GM12878 (cell line): ENCODE measurements around the gene CD38. TPM values are rescaled to one million over a fixed set of nuclear protein-coding genes. Genes with fewer than 3 reads are reported as not detected.

Experiments used
- ATAC-seq: fragments of 200-7000 bp; cut with Tn5 transposase; 3 replicates; pipeline ENCODE4 v1.9.1; 2020; ENCODE audit warnings: mild to moderate bottlenecking, moderate library complexity
- Bru-seq: library from RNA; stranded (reverse); fragments of 400-500 nt; gene quantifications from one replicate; lab custom pipeline; 2021; lab: Mats Ljungman, UMichigan
- BruChase-seq, 2 experiments: library from RNA; stranded (reverse); fragments of 400-500 nt; gene quantifications; one replicate each; lab custom pipeline; 2021; lab: Mats Ljungman, UMichigan
- BruUV-seq: library from RNA; stranded (reverse); fragments of 400-500 nt; replicated peaks from 2 replicates; lab custom pipeline; 2021; lab: Mats Ljungman, UMichigan
- CTCF ChIA-PET: fragments of 300-600 bp; sonication (Branson Sonifier 250); formaldehyde crosslinking; extraction: SDS; loops from one replicate; lab custom pipeline; 2021; ENCODE audit warnings: inconsistent platforms; lab: Yijun Ruan, JAX
- POLR2A ChIA-PET: fragments of 350-600 bp; formaldehyde crosslinking; extraction: SDS; loops from one replicate; lab custom pipeline; 2021; ENCODE audit warnings: inconsistent platforms; lab: Charles Lee
- RAD21 ChIA-PET: fragments of 300-600 bp; sonication (Branson Sonifier 250); formaldehyde crosslinking; loops from one replicate; lab custom pipeline; 2023; ENCODE audit warnings: antibody characterized with exemption; ENCODE audit not compliant: unreplicated experiment; lab: Charles Lee
- SMC1A ChIA-PET: fragments of 300-600 bp; sonication (Branson Sonifier 250); formaldehyde crosslinking; loops from one replicate; lab custom pipeline; 2023; ENCODE audit not compliant: unreplicated experiment, uncharacterized antibody; lab: Charles Lee
- DNase-seq: peaks from one replicate; pipeline ENCODE4 v3.0.0-alpha.2; 2011; ENCODE audit warnings: low read depth, low spot score
- FAIRE-seq: peaks from 3 replicates; lab custom pipeline; 2011; peaks lifted over from hg19 to GRCh38; lab: Jason Lieb, UNC
- H2AFZ ChIP-seq: 2 replicates; pipeline ENCODE4 v1.6.0; 2011; ENCODE audit warnings: low read depth, low read length, control low read depth; ENCODE audit not compliant: control insufficient read depth
- H3K27ac ChIP-seq: 2 replicates; pipeline ENCODE4 v1.5.1; 2011; ENCODE audit warnings: control low read depth; ENCODE audit not compliant: control insufficient read depth, insufficient read depth
- H3K27me3 ChIP-seq, 2 experiments: replicated peaks in 1 of 2; 2 replicates each; pipeline versions ENCODE4 v1.6.0 to v1.6.1; 2011; ENCODE audit warnings: low read length in 1 of 2; ENCODE audit not compliant: control insufficient read depth in 2 of 2, insufficient read depth in 2 of 2
- H3K36me3 ChIP-seq, 2 experiments: 2 replicates each; pipeline ENCODE4 v1.5.1; 2011; ENCODE audit warnings: low read length in 1 of 2; ENCODE audit not compliant: control insufficient read depth in 2 of 2, insufficient read depth in 2 of 2
- H3K4me1 ChIP-seq: 2 replicates; pipeline ENCODE4 v1.6.1; 2011; ENCODE audit warnings: mild to moderate bottlenecking, low read length, moderate library complexity, mixed read lengths; ENCODE audit not compliant: control insufficient read depth, insufficient read depth
- H3K4me2 ChIP-seq: 2 replicates; pipeline ENCODE4 v1.6.0; 2011; ENCODE audit warnings: control low read depth; ENCODE audit not compliant: control insufficient read depth, insufficient read depth
- H3K4me3 ChIP-seq: fragments of 200-600 bp; sonication (generic); 2 replicates; pipeline ENCODE4 v1.5.1; 2016
- H3K79me2 ChIP-seq: 2 replicates; pipeline ENCODE4 v1.6.0; 2011; ENCODE audit warnings: low read length; ENCODE audit not compliant: control insufficient read depth, insufficient read depth
- H3K9ac ChIP-seq: 2 replicates; pipeline ENCODE4 v1.8.0; 2011; ENCODE audit warnings: low read length, control low read depth, mixed read lengths; ENCODE audit not compliant: control insufficient read depth, insufficient read depth
- H3K9me3 ChIP-seq: replicated peaks from 3 replicates; pipeline ENCODE4 v1.5.1; 2011; ENCODE audit warnings: mild to moderate bottlenecking, low read length; ENCODE audit not compliant: control insufficient read depth, insufficient read depth
- H4K20me1 ChIP-seq: 2 replicates; pipeline ENCODE4 v1.6.0; 2011; ENCODE audit not compliant: control insufficient read depth, insufficient read depth
- EP300 ChIP-seq, 2 experiments: fragments of 150-350 bp in 1 of 2; IDR thresholded peaks; 2 replicates each; pipeline ENCODE4 v1.6.1; 2011 to 2012; ENCODE audit warnings: low read depth in 2 of 2, low read length in 2 of 2, borderline replicate concordance in 1 of 2, improper control_type of control experiment in 1 of 2, inconsistent platforms in 1 of 2; ENCODE audit not compliant: control insufficient read depth in 1 of 2
- NR2F1 ChIP-seq: fragments of 450-650 bp; conservative IDR thresholded peaks from 2 replicates; pipeline ENCODE4 v1.6.1; 2017; ENCODE audit warnings: mild to moderate bottlenecking
- RELA ChIP-seq: fragments of 450-650 bp; IDR thresholded peaks from 2 replicates; pipeline ENCODE4 v1.8.0; 2014; ENCODE audit warnings: borderline replicate concordance; ENCODE audit not compliant: partially characterized antibody
- WGBS: methylation state at CpG from one replicate; pipeline ENCODE4 v1.1.6; 2016; ENCODE audit warnings: low lambda C conversion rate; ENCODE audit not compliant: insufficient replicate concordance, insufficient coverage; ENCODE audit errors: missing lambda C conversion rate; 5-methylcytosine and 5-hydroxymethylcytosine counted together
- in situ Hi-C: fragments of 300-500 bp; cut with MboI; formaldehyde crosslinking; loops from 9 replicates; pipeline ENCODE4 v1.14.3; 2018; ENCODE audit warnings: mixed read lengths
- intact Hi-C: fragments of 100-400 bp; cut with micrococcal nuclease; formaldehyde crosslinking; loops from one replicate; pipeline ENCODE4 v1.14.2; 2022; ENCODE audit not compliant: unreplicated experiment
- long read RNA-seq, 2 experiments: library from polyadenylated mRNA; unstranded; transcript quantifications; one replicate each; pipeline ENCODE4 v2.0.0, GENCODE V29; 2019 to 2020
- polyA minus RNA-seq, 3 experiments: library from RNA; depleted of rRNA, polyadenylated mRNA; stranded (reverse); fragments of >200 nt; gene quantifications; 2 replicates each; pipeline ENCODE4 v1.2.3, GENCODE V29; 2011
- polyA plus RNA-seq, 11 experiments: library from polyadenylated mRNA; depleted of rRNA in 4 of 11; unstranded in 6 of 11; stranded (reverse) in 5 of 11; fragments of >200 nt; fragmentation: Nextera tagmentation in 4 of 11; fragmentation: Illumina TruSeq in 1 of 11; extraction: Ambion mirVana in 4 of 11; extraction: Trizol in 1 of 11; gene quantifications; 1 replicate in 1 of 11; 2 replicates in 10 of 11; pipeline versions ENCODE4 v1.2.1 to v1.2.3, GENCODE V29; 2011 to 2016; ENCODE audit warnings: inconsistent platforms in 2 of 11, missing spikeins in 2 of 11, low read depth in 1 of 11
- total RNA-seq, 4 experiments: library from RNA; depleted of rRNA in 3 of 4; stranded (reverse); fragments of >200 nt in 3 of 4; fragmentation: Illumina TruSeq in 1 of 4; extraction: Trizol in 1 of 4; gene quantifications; 2 replicates each; pipeline versions ENCODE4 v1.2.1 to v1.2.3, GENCODE V29; 2013 to 2021
- TF ChIP-seq, protein P1 (sequence below): fragments of 450-650 bp; IDR thresholded peaks from 2 replicates; pipeline ENCODE4 v1.6.1; 2017; ENCODE audit warnings: antibody characterized with exemption, mild to moderate bottlenecking, moderate library complexity
- TF ChIP-seq, protein P2 (sequence below): fragments of 450-650 bp; IDR thresholded peaks from 2 replicates; pipeline ENCODE4 v1.6.1; 2018; ENCODE audit warnings: borderline replicate concordance, mild to moderate bottlenecking; ENCODE audit not compliant: partially characterized antibody
- TF ChIP-seq, protein P3 (sequence below): IDR thresholded peaks from 2 replicates; pipeline ENCODE4 v1.6.1; 2012; ENCODE audit warnings: low read depth, low read length, improper control_type of control experiment

Gene CD38
- total RNA-seq (2013; cell fraction: nucleolus; rRNA removed), result 191 and 195 TPM in 2 replicates
- total RNA-seq (2014; rRNA removed) (9.0 and 13.0 TPM in 2 replicates), total RNA-seq (2014; rRNA removed; fragmentation: Illumina TruSeq; extraction: Trizol) (11.9 TPM in 2 replicates), total RNA-seq (2021) (18.0 and 19.0 TPM in 2 replicates), polyA plus RNA-seq (2011; rRNA removed) (38.3 and 39.8 TPM in 2 replicates), polyA plus RNA-seq (2014; fragmentation: Illumina TruSeq; extraction: Trizol) (12.4 and 20.4 TPM in 2 replicates), polyA plus RNA-seq (2014; fragmentation: Nextera tagmentation; extraction: Ambion mirVana) (1 to 10 TPM; 3.5 to 4.8 TPM), polyA plus RNA-seq (2014; rRNA removed) (11.9 and 13.0 TPM in 2 replicates), polyA plus RNA-seq (2016; fragmentation: Nextera tagmentation; extraction: Ambion mirVana) (10 to 100 TPM; 16.0 to 19.4 TPM), polyA minus RNA-seq (2011; rRNA and poly(A)+ RNA removed) (37.9 and 44.6 TPM in 2 replicates), Bru-seq, nascent RNA (percentile 77 among the genes with signal in this experiment), BruChase-seq, experiment 1, labeled RNA remaining after a 6-hour chase (percentile 80 among the genes with signal in this experiment), BruChase-seq, experiment 2, labeled RNA remaining after a 2-hour chase (percentile 82 among the genes with signal in this experiment)
- polyA plus RNA-seq (2011; ENCODE audit: low read depth), result 40.1 TPM
- polyA plus RNA-seq (2011; cell fraction: cytosol; rRNA removed), result 21.4 and 21.9 TPM in 2 replicates
- 50.6 and 53.0 TPM in 2 replicates for polyA plus RNA-seq (2011; cell fraction: nucleus; rRNA removed)
- 10.8 and 20.0 TPM in 2 replicates for polyA plus RNA-seq (2012)
- 8.8 and 10.8 TPM in 2 replicates for polyA minus RNA-seq (2011; cell fraction: cytosol; rRNA and poly(A)+ RNA removed)
- 51.5 and 69.2 TPM in 2 replicates for polyA minus RNA-seq (2011; cell fraction: nucleus; rRNA and poly(A)+ RNA removed)
- long read RNA-seq, experiment 1, full-length matches to known transcripts, result 27 of 27 reads
- long read RNA-seq, experiment 1, partial matches to known transcripts, result 0 of 27 reads
- long read RNA-seq, experiment 1, other reads (novel, unspliced or antisense), result 0 of 27 reads
- long read RNA-seq, experiment 2, full-length matches to known transcripts, result 409 of 449 reads
- long read RNA-seq, experiment 2, partial matches to known transcripts, result 3 of 449 reads
- long read RNA-seq, experiment 2, other reads (novel, unspliced or antisense), result 37 of 449 reads

DNA sequence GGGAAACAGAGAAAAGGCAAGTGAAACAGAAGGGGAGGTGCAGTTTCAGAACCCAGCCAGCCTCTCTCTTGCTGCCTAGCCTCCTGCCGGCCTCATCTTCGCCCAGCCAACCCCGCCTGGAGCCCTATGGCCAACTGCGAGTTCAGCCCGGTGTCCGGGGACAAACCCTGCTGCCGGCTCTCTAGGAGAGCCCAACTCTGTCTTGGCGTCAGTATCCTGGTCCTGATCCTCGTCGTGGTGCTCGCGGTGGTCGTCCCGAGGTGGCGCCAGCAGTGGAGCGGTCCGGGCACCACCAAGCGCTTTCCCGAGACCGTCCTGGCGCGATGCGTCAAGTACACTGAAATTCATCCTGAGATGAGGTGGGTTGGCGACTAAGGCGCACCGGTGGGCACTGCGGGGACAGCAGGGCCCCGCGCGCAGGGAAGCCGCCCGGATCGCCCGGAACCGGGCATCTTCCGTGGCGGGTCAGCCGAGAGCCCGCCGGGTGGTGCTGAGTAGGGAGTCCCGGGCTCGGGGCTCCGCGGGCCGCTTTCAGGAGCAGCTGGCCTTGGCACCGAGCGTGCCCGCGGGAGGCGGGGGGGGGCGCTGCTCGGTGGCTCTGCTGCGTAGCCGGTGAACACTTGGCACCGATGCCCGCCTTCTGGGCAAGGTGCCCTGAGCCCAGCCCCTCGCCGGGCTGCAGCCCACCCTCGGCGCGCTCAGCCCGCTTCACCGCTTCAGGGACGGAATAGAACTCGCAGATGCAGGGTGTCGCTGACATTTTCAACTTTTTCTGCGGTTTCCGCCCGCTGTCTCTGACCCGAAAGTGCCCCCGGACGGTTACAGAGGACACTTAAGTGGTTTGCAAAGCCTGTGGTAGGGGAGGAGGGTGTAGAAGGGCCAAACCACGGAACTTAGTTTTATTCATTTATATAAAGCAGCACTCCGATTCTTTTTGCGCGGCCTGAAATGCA lies at the start of gene CD38:
Gene CD38 (plus strand): TSS at position 40 of the 953 bp plus-strand sequence. CDS start 87 bp downstream, at position 127.
- Histone ChIP-seq H3K27me3 (peaks cover 0 to 3% of the 10 kb centered on the region in 2 experiments; a peak in 1 of 4 replicates), H3K4me3 (peak within 1 kb of the TSS; percentile 72), H4K20me1 (no peaks in the 10 kb centered on the region), H3K9me3 (no peaks in the 10 kb centered on the region), H3K4me2 (peak within 1 kb of the TSS; percentile 77), H2AFZ (peak within 1 kb of the TSS; percentile 24; the same call in 1 of the 2 replicates), H3K27ac (peak within 1 kb of the TSS; percentile 78), H3K36me3 (no peaks in the 10 kb centered on the region), H3K4me1 (peaks cover 36% of the 10 kb centered on the region), H3K79me2 (no peaks in the 10 kb centered on the region; the same call in 1 of the 2 replicates), H3K9ac (peak within 1 kb of the TSS; percentile 63)
- RAD21 ChIA-PET, result interaction anchor here (0.6 to 5.3 kb wide), 8 partner anchors 9 to 46 kb away, joined by 3 to 30 read pairs (median 8); no protein-coding TSS in a partner anchor
- BruUV-seq, result no TSS peak
- no peak for DNase-seq
- peak; percentile 85 for ATAC-seq
- SMC1A ChIA-PET, result interaction anchor here (0.8 to 5.7 kb wide), 11 partner anchors 8 to 105 kb away, joined by 3 to 31 read pairs (median 8); no protein-coding TSS in a partner anchor
- CTCF ChIA-PET, result interaction anchor here (0.6 to 8.6 kb wide), 12 partner anchors 12 to 177 kb away, joined by 3 to 96 read pairs (median 6); no protein-coding TSS in a partner anchor
- WGBS, result 2% methylated on average over 62 of the region's 76 CpGs
- intact Hi-C loops, result loop anchor here (1.0 to 10.0 kb wide), 6 partner anchors 22 to 774 kb away; partner anchors contain the start of genes CPEB2, FAM200B and FBXL5
- no peak for FAIRE-seq
- in situ Hi-C loops, result no loop called here
- POLR2A ChIA-PET, result interaction anchor here (0.6 to 1.5 kb wide), 3 partner anchors 10 to 100 kb away, joined by 3 to 6 read pairs (median 6); no protein-coding TSS in a partner anchor
- TF ChIP-seq RELA (peak; percentile 15), NR2F1 (peak; percentile 97), EP300 (IDR thresholded peaks at IDR 0.05; ENCODE audit: borderline replicate concordance in 1 of 2, control insufficient read depth in 1 of 2, low read depth in 2 of 2, low read length in 2 of 2) (peak; percentile 65 to 77)
- TF ChIP-seq, protein P1, sequence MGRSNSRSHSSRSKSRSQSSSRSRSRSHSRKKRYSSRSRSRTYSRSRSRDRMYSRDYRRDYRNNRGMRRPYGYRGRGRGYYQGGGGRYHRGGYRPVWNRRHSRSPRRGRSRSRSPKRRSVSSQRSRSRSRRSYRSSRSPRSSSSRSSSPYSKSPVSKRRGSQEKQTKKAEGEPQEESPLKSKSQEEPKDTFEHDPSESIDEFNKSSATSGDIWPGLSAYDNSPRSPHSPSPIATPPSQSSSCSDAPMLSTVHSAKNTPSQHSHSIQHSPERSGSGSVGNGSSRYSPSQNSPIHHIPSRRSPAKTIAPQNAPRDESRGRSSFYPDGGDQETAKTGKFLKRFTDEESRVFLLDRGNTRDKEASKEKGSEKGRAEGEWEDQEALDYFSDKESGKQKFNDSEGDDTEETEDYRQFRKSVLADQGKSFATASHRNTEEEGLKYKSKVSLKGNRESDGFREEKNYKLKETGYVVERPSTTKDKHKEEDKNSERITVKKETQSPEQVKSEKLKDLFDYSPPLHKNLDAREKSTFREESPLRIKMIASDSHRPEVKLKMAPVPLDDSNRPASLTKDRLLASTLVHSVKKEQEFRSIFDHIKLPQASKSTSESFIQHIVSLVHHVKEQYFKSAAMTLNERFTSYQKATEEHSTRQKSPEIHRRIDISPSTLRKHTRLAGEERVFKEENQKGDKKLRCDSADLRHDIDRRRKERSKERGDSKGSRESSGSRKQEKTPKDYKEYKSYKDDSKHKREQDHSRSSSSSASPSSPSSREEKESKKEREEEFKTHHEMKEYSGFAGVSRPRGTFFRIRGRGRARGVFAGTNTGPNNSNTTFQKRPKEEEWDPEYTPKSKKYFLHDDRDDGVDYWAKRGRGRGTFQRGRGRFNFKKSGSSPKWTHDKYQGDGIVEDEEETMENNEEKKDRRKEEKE, result no peak
- TF ChIP-seq, protein P2, sequence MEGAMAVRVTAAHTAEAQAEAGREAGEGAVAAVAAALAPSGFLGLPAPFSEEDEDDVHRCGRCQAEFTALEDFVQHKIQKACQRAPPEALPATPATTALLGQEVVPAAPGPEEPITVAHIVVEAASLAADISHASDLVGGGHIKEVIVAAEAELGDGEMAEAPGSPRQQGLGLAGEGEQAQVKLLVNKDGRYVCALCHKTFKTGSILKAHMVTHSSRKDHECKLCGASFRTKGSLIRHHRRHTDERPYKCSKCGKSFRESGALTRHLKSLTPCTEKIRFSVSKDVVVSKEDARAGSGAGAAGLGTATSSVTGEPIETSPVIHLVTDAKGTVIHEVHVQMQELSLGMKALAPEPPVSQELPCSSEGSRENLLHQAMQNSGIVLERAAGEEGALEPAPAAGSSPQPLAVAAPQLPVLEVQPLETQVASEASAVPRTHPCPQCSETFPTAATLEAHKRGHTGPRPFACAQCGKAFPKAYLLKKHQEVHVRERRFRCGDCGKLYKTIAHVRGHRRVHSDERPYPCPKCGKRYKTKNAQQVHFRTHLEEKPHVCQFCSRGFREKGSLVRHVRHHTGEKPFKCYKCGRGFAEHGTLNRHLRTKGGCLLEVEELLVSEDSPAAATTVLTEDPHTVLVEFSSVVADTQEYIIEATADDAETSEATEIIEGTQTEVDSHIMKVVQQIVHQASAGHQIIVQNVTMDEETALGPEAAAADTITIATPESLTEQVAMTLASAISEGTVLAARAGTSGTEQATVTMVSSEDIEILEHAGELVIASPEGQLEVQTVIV, result no peak
- TF ChIP-seq, protein P3, sequence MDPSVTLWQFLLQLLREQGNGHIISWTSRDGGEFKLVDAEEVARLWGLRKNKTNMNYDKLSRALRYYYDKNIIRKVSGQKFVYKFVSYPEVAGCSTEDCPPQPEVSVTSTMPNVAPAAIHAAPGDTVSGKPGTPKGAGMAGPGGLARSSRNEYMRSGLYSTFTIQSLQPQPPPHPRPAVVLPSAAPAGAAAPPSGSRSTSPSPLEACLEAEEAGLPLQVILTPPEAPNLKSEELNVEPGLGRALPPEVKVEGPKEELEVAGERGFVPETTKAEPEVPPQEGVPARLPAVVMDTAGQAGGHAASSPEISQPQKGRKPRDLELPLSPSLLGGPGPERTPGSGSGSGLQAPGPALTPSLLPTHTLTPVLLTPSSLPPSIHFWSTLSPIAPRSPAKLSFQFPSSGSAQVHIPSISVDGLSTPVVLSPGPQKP, result no peak
